DND-41 (cell line): ENCODE results near the gene TMX1.

Source experiments
- EZH2 ChIP-seq: IDR thresholded peaks from 3 replicates; pipeline ENCODE4 v1.6.1; 2012; ENCODE audit warnings: borderline replicate concordance, low read depth, mild to moderate bottlenecking, moderate library complexity, low read length, inconsistent platforms; ENCODE audit not compliant: severe bottlenecking
- TF ChIP-seq, protein P1 (sequence below): IDR thresholded peaks from 2 replicates; pipeline ENCODE4 v1.5.1; 2012; ENCODE audit warnings: borderline replicate concordance, low read length, moderate library complexity, mild to moderate bottlenecking; ENCODE audit not compliant: poor library complexity, severe bottlenecking; ENCODE audit errors: extremely low read depth

DNA sequence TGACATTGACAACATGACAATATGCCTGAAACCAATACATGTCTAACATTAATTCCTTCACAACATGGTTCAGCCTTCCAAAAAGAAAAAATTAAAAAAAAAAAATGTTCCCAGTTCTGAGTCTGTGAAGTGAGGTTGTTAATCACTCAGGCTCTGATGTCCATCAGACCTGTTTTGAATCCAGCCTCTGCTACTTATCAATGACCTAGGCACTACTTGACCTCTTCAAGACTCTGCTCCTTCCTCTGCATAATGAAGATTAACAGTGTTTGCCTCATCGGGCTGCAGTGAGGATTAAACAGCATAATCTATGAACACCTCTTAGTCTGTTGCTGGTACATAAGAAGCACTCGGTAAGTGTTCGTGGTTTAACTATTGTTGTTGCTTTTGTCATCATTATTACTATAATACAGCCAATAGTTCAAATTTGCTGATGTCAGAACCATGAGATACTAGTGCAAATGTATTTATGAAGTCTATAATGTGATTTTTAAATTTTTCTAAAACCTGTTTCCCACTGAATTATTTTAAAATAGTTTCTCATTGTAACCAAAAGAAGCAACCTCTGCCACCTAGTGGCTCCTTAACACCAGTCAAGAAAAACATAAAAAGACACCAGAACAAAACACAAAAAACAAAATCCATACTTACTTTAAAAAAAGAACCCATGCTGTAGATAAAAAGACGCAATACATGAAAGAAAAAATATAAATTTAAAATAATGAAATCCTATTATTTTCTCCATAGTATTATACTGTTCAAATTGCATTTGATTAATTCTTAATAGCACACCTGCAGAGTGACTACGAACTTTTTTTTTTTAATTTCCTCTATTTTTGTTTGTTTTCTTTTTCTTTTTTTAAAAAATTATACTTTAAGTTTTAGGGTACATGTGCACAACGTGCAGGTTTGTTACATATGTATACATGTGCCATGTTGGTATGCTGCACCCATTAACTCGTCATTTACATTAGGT lies 20.3 kb upstream of the TMX1 start:
- TF ChIP-seq, protein P1, sequence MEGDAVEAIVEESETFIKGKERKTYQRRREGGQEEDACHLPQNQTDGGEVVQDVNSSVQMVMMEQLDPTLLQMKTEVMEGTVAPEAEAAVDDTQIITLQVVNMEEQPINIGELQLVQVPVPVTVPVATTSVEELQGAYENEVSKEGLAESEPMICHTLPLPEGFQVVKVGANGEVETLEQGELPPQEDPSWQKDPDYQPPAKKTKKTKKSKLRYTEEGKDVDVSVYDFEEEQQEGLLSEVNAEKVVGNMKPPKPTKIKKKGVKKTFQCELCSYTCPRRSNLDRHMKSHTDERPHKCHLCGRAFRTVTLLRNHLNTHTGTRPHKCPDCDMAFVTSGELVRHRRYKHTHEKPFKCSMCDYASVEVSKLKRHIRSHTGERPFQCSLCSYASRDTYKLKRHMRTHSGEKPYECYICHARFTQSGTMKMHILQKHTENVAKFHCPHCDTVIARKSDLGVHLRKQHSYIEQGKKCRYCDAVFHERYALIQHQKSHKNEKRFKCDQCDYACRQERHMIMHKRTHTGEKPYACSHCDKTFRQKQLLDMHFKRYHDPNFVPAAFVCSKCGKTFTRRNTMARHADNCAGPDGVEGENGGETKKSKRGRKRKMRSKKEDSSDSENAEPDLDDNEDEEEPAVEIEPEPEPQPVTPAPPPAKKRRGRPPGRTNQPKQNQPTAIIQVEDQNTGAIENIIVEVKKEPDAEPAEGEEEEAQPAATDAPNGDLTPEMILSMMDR, result peak; percentile 69
- no peak for TF ChIP-seq EZH2
